ENCODE measurements around the gene NUP160.

DNA sequence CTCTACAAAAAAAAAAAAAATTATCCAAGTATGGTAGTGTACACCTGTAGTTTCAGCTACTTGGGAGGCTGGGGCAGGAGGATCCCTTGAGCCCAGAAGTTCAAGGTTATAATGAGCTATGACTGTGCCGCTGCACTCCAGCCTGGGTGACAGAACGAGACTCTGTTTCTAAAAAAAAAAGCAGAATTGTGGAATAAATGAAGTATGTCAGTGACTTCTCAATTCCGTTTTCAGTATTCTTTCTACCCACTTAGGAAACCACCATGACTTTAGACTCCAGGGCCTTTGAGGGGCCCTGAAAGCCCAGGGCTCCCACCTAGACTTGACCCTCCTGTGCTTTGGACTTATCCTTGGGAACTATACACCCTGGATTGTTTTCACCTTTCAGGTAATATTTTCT lies 6.5 kb upstream of the NUP160 start:
- no peak for TF ChIP-seq EZH2 (IDR thresholded peaks at IDR 0.05; ENCODE audit: borderline replicate concordance, low read depth, low read length, poor library complexity, severe bottlenecking)
- TF ChIP-seq, protein P1, sequence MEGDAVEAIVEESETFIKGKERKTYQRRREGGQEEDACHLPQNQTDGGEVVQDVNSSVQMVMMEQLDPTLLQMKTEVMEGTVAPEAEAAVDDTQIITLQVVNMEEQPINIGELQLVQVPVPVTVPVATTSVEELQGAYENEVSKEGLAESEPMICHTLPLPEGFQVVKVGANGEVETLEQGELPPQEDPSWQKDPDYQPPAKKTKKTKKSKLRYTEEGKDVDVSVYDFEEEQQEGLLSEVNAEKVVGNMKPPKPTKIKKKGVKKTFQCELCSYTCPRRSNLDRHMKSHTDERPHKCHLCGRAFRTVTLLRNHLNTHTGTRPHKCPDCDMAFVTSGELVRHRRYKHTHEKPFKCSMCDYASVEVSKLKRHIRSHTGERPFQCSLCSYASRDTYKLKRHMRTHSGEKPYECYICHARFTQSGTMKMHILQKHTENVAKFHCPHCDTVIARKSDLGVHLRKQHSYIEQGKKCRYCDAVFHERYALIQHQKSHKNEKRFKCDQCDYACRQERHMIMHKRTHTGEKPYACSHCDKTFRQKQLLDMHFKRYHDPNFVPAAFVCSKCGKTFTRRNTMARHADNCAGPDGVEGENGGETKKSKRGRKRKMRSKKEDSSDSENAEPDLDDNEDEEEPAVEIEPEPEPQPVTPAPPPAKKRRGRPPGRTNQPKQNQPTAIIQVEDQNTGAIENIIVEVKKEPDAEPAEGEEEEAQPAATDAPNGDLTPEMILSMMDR (conservative IDR thresholded peaks at IDR 0.05; ENCODE audit: low read depth, low read length), result no peak
